GM23248 (cell line): Measurements from ENCODE around the gene CFAP299. TPM values are rescaled to one million over a fixed set of nuclear protein-coding genes. Genes with fewer than 3 reads are reported as not detected.
"Not testable (repeated sequence)": the region's sequence is repeated elsewhere in the genome, so short reads cannot be mapped to it uniquely, and the experiment has no call there.

Experiments used
- DNase-seq: peaks from one replicate; pipeline ENCODE4 v3.0.0-alpha.2; 2015
- H2AFZ ChIP-seq: fragments of 200-600 bp; sonication (generic); 2 replicates; pipeline ENCODE4 v1.6.1; 2016; ENCODE audit warnings: antibody characterized with exemption
- H3F3A ChIP-seq: fragments of 200-600 bp; sonication (generic); 2 replicates; pipeline ENCODE4 v1.6.1; 2016; ENCODE audit warnings: mild to moderate bottlenecking, antibody characterized with exemption, mixed run types; ENCODE audit not compliant: insufficient read depth
- H3K27ac ChIP-seq: fragments of 200-600 bp; sonication (generic); 2 replicates; pipeline ENCODE4 v1.5.1; 2016; ENCODE audit warnings: mild to moderate bottlenecking
- H3K27me3 ChIP-seq: fragments of 200-600 bp; sonication (generic); replicated peaks from 2 replicates; pipeline ENCODE4 v1.6.1; 2016; ENCODE audit warnings: mild to moderate bottlenecking; ENCODE audit not compliant: insufficient read depth
- H3K36me3 ChIP-seq: fragments of 200-600 bp; sonication (generic); 2 replicates; pipeline ENCODE4 v1.6.1; 2016; ENCODE audit warnings: low read depth, mild to moderate bottlenecking
- H3K4me1 ChIP-seq: fragments of 200-600 bp; sonication (generic); 2 replicates; pipeline ENCODE4 v1.6.1; 2016; ENCODE audit warnings: mild to moderate bottlenecking; ENCODE audit not compliant: insufficient read depth
- H3K4me2 ChIP-seq: fragments of 200-600 bp; sonication (generic); one replicate; pipeline ENCODE4 v1.6.1; 2016; ENCODE audit warnings: mild to moderate bottlenecking; ENCODE audit not compliant: unreplicated experiment
- H3K4me3 ChIP-seq: fragments of 200-600 bp; sonication (generic); 2 replicates; pipeline ENCODE4 v1.5.1; 2016; ENCODE audit warnings: mild to moderate bottlenecking
- H3K79me2 ChIP-seq: fragments of 200-600 bp; sonication (generic); 2 replicates; pipeline ENCODE4 v1.6.1; 2016; ENCODE audit warnings: mild to moderate bottlenecking; ENCODE audit not compliant: insufficient read depth
- H3K9ac ChIP-seq: fragments of 200-600 bp; sonication (generic); 2 replicates; pipeline ENCODE4 v1.6.1; 2016; ENCODE audit warnings: mild to moderate bottlenecking
- H3K9me2 ChIP-seq: fragments of 200-600 bp; sonication (generic); 2 replicates; pipeline ENCODE4 v1.6.1; 2016; ENCODE audit warnings: mixed run types, mild to moderate bottlenecking, moderate library complexity; ENCODE audit not compliant: insufficient read depth
- H3K9me3 ChIP-seq: fragments of 200-600 bp; sonication (generic); one replicate; pipeline ENCODE4 v1.6.1; 2017; ENCODE audit warnings: low read depth
- H4K20me1 ChIP-seq: fragments of 200-600 bp; sonication (generic); 2 replicates; pipeline ENCODE4 v1.6.0; 2016; ENCODE audit not compliant: insufficient read depth
- EZH2 ChIP-seq: fragments of 200-600 bp; sonication (generic); IDR thresholded peaks from 2 replicates; pipeline ENCODE4 v1.6.1; 2018; ENCODE audit warnings: antibody characterized with exemption, mild to moderate bottlenecking; ENCODE audit not compliant: insufficient read depth, poor library complexity, severe bottlenecking
- EZH2phosphoT487 ChIP-seq: fragments of 200-600 bp; sonication (generic); IDR thresholded peaks from 2 replicates; pipeline ENCODE4 v1.6.1; 2018; ENCODE audit warnings: antibody characterized with exemption, moderate library complexity, mild to moderate bottlenecking, low read depth; ENCODE audit not compliant: insufficient read depth
- WGBS, 2 experiments: methylation state at CpG; one replicate each; pipeline ENCODE4 v1.1.6; 2015 to 2017; ENCODE audit warnings: low lambda C conversion rate in 2 of 2, low coverage in 1 of 2; ENCODE audit errors: missing lambda C conversion rate in 2 of 2; 5-methylcytosine and 5-hydroxymethylcytosine counted together
- in situ Hi-C: fragments of 300-500 bp; cut with MboI; formaldehyde crosslinking; loops from 2 replicates; pipeline ENCODE4 v1.15.0; 2020
- polyA plus RNA-seq: library from polyadenylated mRNA; unstranded; fragments of >200 nt; fragmentation: Nextera tagmentation; extraction: Ambion mirVana; gene quantifications from 2 replicates; pipeline ENCODE4 v1.2.1, GENCODE V29; 2016
- total RNA-seq: library from RNA; depleted of rRNA; stranded (reverse); fragments of >200 nt; shearing (Covaris generic); gene quantifications from 2 replicates; pipeline ENCODE4 v1.2.3, GENCODE V29; 2014

Gene CFAP299
- total and polyA plus RNA-seq, 2 experiments from 2014 or later = 1.0 to 1.1 TPM

DNA sequence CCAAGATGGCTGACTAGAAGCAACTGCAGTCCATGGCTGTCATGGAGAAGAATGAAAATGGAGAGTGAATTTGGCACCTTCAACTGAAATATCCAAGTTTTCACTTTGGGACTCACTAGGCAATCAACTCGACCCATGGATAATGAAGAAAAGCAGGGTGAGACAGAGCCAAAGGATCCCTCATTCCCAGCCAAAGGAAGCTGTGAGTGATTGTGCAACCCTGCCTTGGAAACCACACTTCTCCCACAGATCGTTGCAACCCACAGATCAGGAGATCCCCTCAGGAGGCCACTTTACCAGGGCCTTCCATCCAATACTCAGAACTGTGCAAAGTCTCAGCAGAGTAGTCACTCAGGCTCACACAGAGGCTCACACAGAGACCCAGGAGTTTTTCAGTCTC is 4.5 kb downstream of the CFAP299 start:
- in situ Hi-C loops = no loop called here
- no peaks in the 10 kb centered on the region for H3K36me3 ChIP-seq
- H3K9me3 ChIP-seq = no peaks in the 10 kb centered on the region
- H3K79me2 ChIP-seq = no peaks in the 10 kb centered on the region
- H4K20me1 ChIP-seq = no peaks in the 10 kb centered on the region
- no peaks in the 10 kb centered on the region for H3K9me2 ChIP-seq
- DNase-seq = peak; percentile 12
- no peaks in the 10 kb centered on the region for H3K27me3 ChIP-seq
- no peak overlapping the region for H3K4me3 ChIP-seq
- peaks cover 2% of the 10 kb centered on the region; the same call in 1 of the 2 replicates for H3K4me1 ChIP-seq
- H3F3A ChIP-seq = no peaks in the 10 kb centered on the region
- TF ChIP-seq EZH2phosphoT487 (no peak), EZH2 (no peak)
- H2AFZ ChIP-seq = no peak overlapping the region
- WGBS, 2 experiments = 15% methylated on average over 2 of the region's 2 CpGs
- H3K4me2 ChIP-seq = no peak overlapping the region
- no peak overlapping the region for H3K27ac ChIP-seq
- H3K9ac ChIP-seq = no peak overlapping the region

DNA sequence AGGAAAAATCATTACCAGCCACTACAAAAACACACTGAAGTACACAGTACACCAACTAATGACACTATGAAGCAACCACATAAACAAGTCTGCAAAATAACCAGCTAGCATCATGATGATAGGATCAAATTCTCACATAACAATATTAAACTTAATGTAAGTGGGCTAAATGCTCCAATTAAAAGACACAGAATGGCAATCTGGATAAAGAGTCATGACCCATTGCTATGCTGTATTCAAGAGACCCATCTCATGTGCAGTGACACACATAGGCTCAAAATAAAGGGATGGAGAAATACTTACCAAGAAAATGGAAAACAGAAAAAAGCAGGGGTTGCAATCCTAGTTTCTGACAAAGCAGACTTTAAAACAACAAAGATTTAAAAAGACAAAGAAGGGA is 7.2 kb downstream of the CFAP299 start:
- DNase-seq, H3K9ac ChIP-seq, H3F3A ChIP-seq, H3K4me2 ChIP-seq, H3K27me3 ChIP-seq, H3K27ac ChIP-seq, H2AFZ ChIP-seq, H4K20me1 ChIP-seq, H3K4me3 ChIP-seq, in situ Hi-C loops, H3K9me2 ChIP-seq, H3K4me1 ChIP-seq, H3K79me2 ChIP-seq, H3K9me3 ChIP-seq, H3K36me3 ChIP-seq: not testable (repeated sequence)

DNA sequence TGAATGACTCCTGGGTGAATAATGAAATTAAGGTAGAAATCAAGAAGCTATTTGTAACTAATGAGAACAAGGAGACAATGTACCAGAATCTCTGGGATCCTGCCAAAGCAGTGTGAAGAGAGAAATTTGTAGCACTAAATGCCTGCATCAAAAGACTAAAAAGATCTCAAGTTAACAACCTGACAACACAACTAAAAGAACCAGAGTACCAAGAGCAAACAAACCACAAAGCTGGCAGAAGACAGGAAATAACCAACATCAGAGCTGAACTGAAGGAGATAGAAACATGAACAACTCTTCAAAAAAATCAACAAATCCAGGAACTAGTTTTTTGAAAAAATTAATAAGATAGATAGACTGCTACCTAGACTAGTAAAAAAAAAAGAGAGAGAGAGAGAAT is 8.4 kb downstream of the CFAP299 start:
- Histone ChIP-seq H3K27ac (no peak overlapping the region), H3K27me3 (no peaks in the 10 kb centered on the region), H3K9ac (no peak overlapping the region), H3F3A (no peaks in the 10 kb centered on the region), H3K4me3 (no peak overlapping the region), H3K36me3 (no peaks in the 10 kb centered on the region), H3K4me1 (no peaks in the 10 kb centered on the region), H2AFZ (no peak overlapping the region), H3K9me2 (no peaks in the 10 kb centered on the region), H3K4me2 (no peak overlapping the region), H3K9me3 (no peaks in the 10 kb centered on the region), H3K79me2 (no peaks in the 10 kb centered on the region), H4K20me1 (no peaks in the 10 kb centered on the region)
- TF ChIP-seq EZH2 = no peak
- no peak for TF ChIP-seq EZH2phosphoT487
- no peak for DNase-seq
- in situ Hi-C loops = no loop called here

DNA sequence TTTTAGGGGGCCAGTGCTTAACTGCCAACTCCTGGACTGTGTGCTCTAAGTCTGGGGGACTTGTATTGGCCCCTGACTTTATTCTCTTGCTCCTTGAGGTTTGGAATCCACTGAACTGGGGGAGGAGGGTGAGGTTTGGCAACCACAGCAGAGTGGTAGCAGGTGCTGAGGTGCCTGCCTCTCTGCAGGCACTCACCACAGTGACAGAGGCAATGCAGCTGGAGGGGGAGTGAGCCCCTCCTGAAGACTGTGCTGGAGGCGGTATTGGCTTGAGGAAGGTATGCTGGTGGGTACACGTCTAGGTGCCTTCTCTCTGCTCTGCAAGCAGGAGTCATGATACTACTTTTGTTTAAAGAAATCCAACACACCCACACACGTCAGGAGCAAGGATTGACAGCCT is 24.6 kb downstream of the CFAP299 start:
- TF ChIP-seq EZH2 = no peak
- no peak for TF ChIP-seq EZH2phosphoT487
- Histone ChIP-seq H3K9ac (no peak overlapping the region), H3K4me2 (no peak overlapping the region), H3K27me3 (no peaks in the 10 kb centered on the region), H3K79me2 (no peaks in the 10 kb centered on the region), H3K4me1 (no peaks in the 10 kb centered on the region), H3K36me3 (no peaks in the 10 kb centered on the region), H4K20me1 (no peaks in the 10 kb centered on the region), H2AFZ (no peak overlapping the region), H3F3A (no peaks in the 10 kb centered on the region), H3K27ac (no peak overlapping the region), H3K9me2 (no peaks in the 10 kb centered on the region), H3K9me3 (no peaks in the 10 kb centered on the region), H3K4me3 (no peak overlapping the region)
- WGBS, 2 experiments = 65 to 82% methylated on average over 3 of the region's 3 CpGs
- no peak for DNase-seq
- in situ Hi-C loops = loop anchor here (10.0 to 25.0 kb wide), 2 partner anchors 685 to 1002 kb away; no protein-coding TSS in a partner anchor

DNA sequence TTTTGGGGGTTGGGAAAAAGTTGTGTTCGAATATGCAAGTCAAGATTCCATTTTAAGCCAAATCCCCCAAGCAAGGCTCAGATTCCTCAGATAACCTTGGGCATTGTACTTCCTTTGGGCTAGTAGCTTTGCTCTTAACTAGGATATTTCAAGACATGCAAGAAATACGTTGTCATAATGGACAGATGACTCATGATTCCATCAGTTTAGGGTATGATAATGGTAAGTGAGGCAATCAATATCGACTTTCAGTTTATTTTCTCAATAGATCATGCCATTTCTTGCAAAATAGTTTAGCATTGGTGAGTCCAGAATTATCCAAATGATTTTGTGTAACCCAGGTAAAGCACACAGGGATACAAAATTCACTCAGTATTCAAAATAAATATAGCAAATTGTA is 25.4 kb downstream of the CFAP299 start:
- Histone ChIP-seq H4K20me1 (no peaks in the 10 kb centered on the region), H3K36me3 (no peaks in the 10 kb centered on the region), H3K4me1 (no peaks in the 10 kb centered on the region), H3K27me3 (no peaks in the 10 kb centered on the region), H3K9me3 (no peaks in the 10 kb centered on the region), H2AFZ (no peak overlapping the region), H3K79me2 (no peaks in the 10 kb centered on the region), H3F3A (no peaks in the 10 kb centered on the region), H3K27ac (no peak overlapping the region), H3K9ac (no peak overlapping the region), H3K4me3 (no peak overlapping the region), H3K9me2 (no peaks in the 10 kb centered on the region), H3K4me2 (no peak overlapping the region)
- WGBS, 2 experiments = 58 to 62% methylated on average over 3 of the region's 3 CpGs
- in situ Hi-C loops = loop anchor here (10.0 to 25.0 kb wide), 2 partner anchors 684 to 1001 kb away; no protein-coding TSS in a partner anchor
- no peak for DNase-seq
- no peak for TF ChIP-seq EZH2
